ENCODE data around the gene CSNK1G1. TPM values are rescaled to one million over a fixed set of nuclear protein-coding genes. Genes with fewer than 3 reads are reported as not detected.

CSNK1G1 gene
- polyA plus RNA-seq, 2 of the 4 experiments (the other 2 are of a cell fraction): 11.0 to 36.3 TPM

GRCh38 chr15:64246364-64247189, 109.4 kb downstream of the CSNK1G1 start:
- DNase-seq (ENCODE audit: low read depth in 1 of 2, low spot score in 1 of 2): peak; percentile 69 to 87
- H3K27ac ChIP-seq: peak overlapping the region; percentile 49 to 75
- no peaks in the 10 kb centered on the region for H3K9me3 ChIP-seq
- CTCF ChIA-PET: interaction anchor here (0.6 to 1.9 kb wide), 8 partner anchors 9 to 435 kb away, joined by 3 to 8 read pairs (median 4); partner anchors contain the start of gene TRIP4
- TF ChIP-seq CHD2 (IDR thresholded peaks at IDR 0.05; ENCODE audit: low read length, partially characterized antibody) (no peak), CEBPB (IDR thresholded peaks at IDR 0.05) (0 out of 4 replicates have a peak, but pooled peaks of 1 of the 2 experiments have one; percentile 3), NFE2L2 (conservative IDR thresholded peaks at IDR 0.05; ENCODE audit: low read length) (no peak), MYC (IDR thresholded peaks at IDR 0.05; ENCODE audit: borderline replicate concordance, low read length) (peak; percentile 70), MAX (IDR thresholded peaks at IDR 0.05) (peak; percentile 82), FOSL2 (IDR thresholded peaks at IDR 0.05) (peak; percentile 72), FOSL2 (CRISPR knock-in tag; IDR thresholded peaks at IDR 0.05) (peak; percentile 84), NR3C1 (IDR thresholded peaks at IDR 0.05) (no peak), HOXA7 (CRISPR knock-in tag; IDR thresholded peaks at IDR 0.05) (no peak), MAFK (IDR thresholded peaks at IDR 0.05; ENCODE audit: partially characterized antibody) (peak; percentile 86), ZC3H11A (IDR thresholded peaks at IDR 0.05) (no peak), HEYL (CRISPR knock-in tag; IDR thresholded peaks at IDR 0.05) (no peak), KDM5A (IDR thresholded peaks at IDR 0.05) (no peak)
- peak; percentile 98 for FAIRE-seq
- peak; percentile 87 for ATAC-seq
- POLR2A ChIA-PET: interaction anchor here (0.6 to 1.3 kb wide), 3 partner anchors 109 to 429 kb away, joined by 5 to 7 read pairs (median 6); partner anchors contain the start of genes CSNK1G1 and TRIP4
- H3K4me3 ChIP-seq: peak overlapping the region; percentile 7; the same call in 1 of the 3 replicates
- H3K4me1 ChIP-seq: peaks cover 55% of the 10 kb centered on the region
- H3K4me2 ChIP-seq: peak overlapping the region; percentile 83
- WGBS (ENCODE audit: missing lambda C conversion rate): 26% methylated on average over 9 of the region's 9 CpGs

- POLR2A ChIA-PET: no interaction called here
- CTCF ChIA-PET: interaction anchor here (0.7 to 1.7 kb wide), 3 partner anchors 27 to 112 kb away, joined by 3 to 8 read pairs (median 3); no protein-coding TSS in a partner anchor
Observed at GRCh38 chr15:64245405-64245804, 110.6 kb downstream of the CSNK1G1 start.

GRCh38 chr15:64237677-64238076, 118.3 kb downstream of the CSNK1G1 start:
- Histone ChIP-seq H3K27ac (no peak overlapping the region), H3K4me2 (no peak overlapping the region), H3K9me3 (no peaks in the 10 kb centered on the region), H3K4me3 (no peak overlapping the region), H3K4me1 (peaks cover 14% of the 10 kb centered on the region)
- no peak for FAIRE-seq
- CTCF ChIA-PET: interaction anchor here (1.0 kb wide), 2 partner anchors 9 to 110 kb away, joined by 3 read pairs; no protein-coding TSS in a partner anchor
- no peak for DNase-seq (ENCODE audit: low read depth in 1 of 2, low spot score in 1 of 2)
- whole genome bisulfite sequencing (ENCODE audit: missing lambda C conversion rate): 91% methylated on average over 3 of the region's 3 CpGs
- TF ChIP-seq SMC3 (IDR thresholded peaks at IDR 0.05) (no peak), JUN (IDR thresholded peaks at IDR 0.05) (no peak), CHD4 (IDR thresholded peaks at IDR 0.05; ENCODE audit: borderline replicate concordance) (no peak), POLR2A (IDR thresholded peaks at IDR 0.05; ENCODE audit: low read length) (no peak)
- POLR2A ChIA-PET: no interaction called here
- ATAC-seq: no peak

More at GRCh38 chr15:64245405-64245804, 110.6 kb downstream of the CSNK1G1 start:
- 96% methylated on average over 4 of the region's 4 CpGs for WGBS (ENCODE audit: missing lambda C conversion rate)
- no peak overlapping the region for H3K4me2 ChIP-seq
- no peak for FAIRE-seq
- no peak for ATAC-seq
- no peak overlapping the region for H3K4me3 ChIP-seq
- no peaks in the 10 kb centered on the region for H3K9me3 ChIP-seq
- no peak for TF ChIP-seq RFX5 (IDR thresholded peaks at IDR 0.05)
- H3K27ac ChIP-seq: no peak overlapping the region; a peak in 1 of 6 replicates
- H3K4me1 ChIP-seq: peaks cover 43% of the 10 kb centered on the region
- no peak for DNase-seq (ENCODE audit: low read depth in 1 of 2, low spot score in 1 of 2)

GRCh38 chr15:64236156-64236894, 119.6 kb downstream of the CSNK1G1 start:
- ChIA-PET POLR2A (no interaction called here), CTCF (no interaction called here)
- peaks cover 28% of the 10 kb centered on the region for H3K4me1 ChIP-seq
- no peak overlapping the region for H3K4me2 ChIP-seq
- no peak overlapping the region for H3K4me3 ChIP-seq
- no peak overlapping the region for H3K27ac ChIP-seq
- ATAC-seq (no peak), DNase-seq (ENCODE audit: low read depth in 1 of 2, low spot score in 1 of 2) (no peak), FAIRE-seq (no peak)
- 90% methylated on average over 2 of the region's 2 CpGs for WGBS (ENCODE audit: missing lambda C conversion rate)
- H3K9me3 ChIP-seq: no peaks in the 10 kb centered on the region
- TF ChIP-seq ELK1 (IDR thresholded peaks at IDR 0.05; ENCODE audit: low read depth, low read length) (no peak), ATOH8 (CRISPR knock-in tag; IDR thresholded peaks at IDR 0.05; ENCODE audit: low read depth) (no peak), FOSB (CRISPR knock-in tag; IDR thresholded peaks at IDR 0.05) (no peak), EP300 (IDR thresholded peaks at IDR 0.05) (no peak), KDM5A (IDR thresholded peaks at IDR 0.05) (no peak), E2F6 (IDR thresholded peaks at IDR 0.05; ENCODE audit: borderline replicate concordance, low read depth) (no peak), JUNB (IDR thresholded peaks at IDR 0.05) (no peak), EHMT2 (IDR thresholded peaks at IDR 0.05; ENCODE audit: low read depth) (no peak), EHF (CRISPR knock-in tag; IDR thresholded peaks at IDR 0.05) (no peak), ZC3H11A (IDR thresholded peaks at IDR 0.05) (no peak), GATA3 (IDR thresholded peaks at IDR 0.05; ENCODE audit: borderline replicate concordance) (no peak), CHD2 (IDR thresholded peaks at IDR 0.05; ENCODE audit: low read length, partially characterized antibody) (no peak), SREBF2 (IDR thresholded peaks at IDR 0.05) (no peak), ZSCAN20 (CRISPR knock-in tag; IDR thresholded peaks at IDR 0.05) (no peak), POLR2A (IDR thresholded peaks at IDR 0.05; ENCODE audit: low read length) (no peak)

All from A549 (cell line).